GM23248 (cell line): ENCODE measurements around the gene SUSD6. TPM values are rescaled to one million over a fixed set of nuclear protein-coding genes. Genes with fewer than 3 reads are reported as not detected.

Experiments used
- DNase-seq: peaks from one replicate; pipeline ENCODE4 v3.0.0-alpha.2; 2015
- H2AFZ ChIP-seq: fragments of 200-600 bp; sonication (generic); 2 replicates; pipeline ENCODE4 v1.6.1; 2016; ENCODE audit warnings: antibody characterized with exemption
- H3F3A ChIP-seq: fragments of 200-600 bp; sonication (generic); 2 replicates; pipeline ENCODE4 v1.6.1; 2016; ENCODE audit warnings: mild to moderate bottlenecking, antibody characterized with exemption, mixed run types; ENCODE audit not compliant: insufficient read depth
- H3K27ac ChIP-seq: fragments of 200-600 bp; sonication (generic); 2 replicates; pipeline ENCODE4 v1.5.1; 2016; ENCODE audit warnings: mild to moderate bottlenecking
- H3K27me3 ChIP-seq: fragments of 200-600 bp; sonication (generic); replicated peaks from 2 replicates; pipeline ENCODE4 v1.6.1; 2016; ENCODE audit warnings: mild to moderate bottlenecking; ENCODE audit not compliant: insufficient read depth
- H3K36me3 ChIP-seq: fragments of 200-600 bp; sonication (generic); 2 replicates; pipeline ENCODE4 v1.6.1; 2016; ENCODE audit warnings: low read depth, mild to moderate bottlenecking
- H3K4me1 ChIP-seq: fragments of 200-600 bp; sonication (generic); 2 replicates; pipeline ENCODE4 v1.6.1; 2016; ENCODE audit warnings: mild to moderate bottlenecking; ENCODE audit not compliant: insufficient read depth
- H3K4me2 ChIP-seq: fragments of 200-600 bp; sonication (generic); one replicate; pipeline ENCODE4 v1.6.1; 2016; ENCODE audit warnings: mild to moderate bottlenecking; ENCODE audit not compliant: unreplicated experiment
- H3K4me3 ChIP-seq: fragments of 200-600 bp; sonication (generic); 2 replicates; pipeline ENCODE4 v1.5.1; 2016; ENCODE audit warnings: mild to moderate bottlenecking
- H3K79me2 ChIP-seq: fragments of 200-600 bp; sonication (generic); 2 replicates; pipeline ENCODE4 v1.6.1; 2016; ENCODE audit warnings: mild to moderate bottlenecking; ENCODE audit not compliant: insufficient read depth
- H3K9ac ChIP-seq: fragments of 200-600 bp; sonication (generic); 2 replicates; pipeline ENCODE4 v1.6.1; 2016; ENCODE audit warnings: mild to moderate bottlenecking
- H3K9me2 ChIP-seq: fragments of 200-600 bp; sonication (generic); 2 replicates; pipeline ENCODE4 v1.6.1; 2016; ENCODE audit warnings: mixed run types, mild to moderate bottlenecking, moderate library complexity; ENCODE audit not compliant: insufficient read depth
- H3K9me3 ChIP-seq: fragments of 200-600 bp; sonication (generic); one replicate; pipeline ENCODE4 v1.6.1; 2017; ENCODE audit warnings: low read depth
- H4K20me1 ChIP-seq: fragments of 200-600 bp; sonication (generic); 2 replicates; pipeline ENCODE4 v1.6.0; 2016; ENCODE audit not compliant: insufficient read depth
- EZH2 ChIP-seq: fragments of 200-600 bp; sonication (generic); IDR thresholded peaks from 2 replicates; pipeline ENCODE4 v1.6.1; 2018; ENCODE audit warnings: antibody characterized with exemption, mild to moderate bottlenecking; ENCODE audit not compliant: insufficient read depth, poor library complexity, severe bottlenecking
- EZH2phosphoT487 ChIP-seq: fragments of 200-600 bp; sonication (generic); IDR thresholded peaks from 2 replicates; pipeline ENCODE4 v1.6.1; 2018; ENCODE audit warnings: antibody characterized with exemption, moderate library complexity, mild to moderate bottlenecking, low read depth; ENCODE audit not compliant: insufficient read depth
- WGBS, 2 experiments: methylation state at CpG; one replicate each; pipeline ENCODE4 v1.1.6; 2015 to 2017; ENCODE audit warnings: low lambda C conversion rate in 2 of 2, low coverage in 1 of 2; ENCODE audit errors: missing lambda C conversion rate in 2 of 2; 5-methylcytosine and 5-hydroxymethylcytosine counted together
- in situ Hi-C: fragments of 300-500 bp; cut with MboI; formaldehyde crosslinking; loops from 2 replicates; pipeline ENCODE4 v1.15.0; 2020
- polyA plus RNA-seq: library from polyadenylated mRNA; unstranded; fragments of >200 nt; fragmentation: Nextera tagmentation; extraction: Ambion mirVana; gene quantifications from 2 replicates; pipeline ENCODE4 v1.2.1, GENCODE V29; 2016
- total RNA-seq: library from RNA; depleted of rRNA; stranded (reverse); fragments of >200 nt; shearing (Covaris generic); gene quantifications from 2 replicates; pipeline ENCODE4 v1.2.3, GENCODE V29; 2014

Gene SUSD6
- total and polyA plus RNA-seq, 2 experiments from 2014 or later = 12.2 to 24.1 TPM

GRCh38 chr14:69654116-69654515 lies 42.7 kb downstream of the SUSD6 start:
- no peaks in the 10 kb centered on the region for H3K9me2 ChIP-seq
- no peak overlapping the region for H3K4me2 ChIP-seq
- peaks cover 50% of the 10 kb centered on the region for H3K4me1 ChIP-seq
- H3K4me3 ChIP-seq = no peak overlapping the region
- in situ Hi-C loops = no loop called here
- H3K27me3 ChIP-seq = no peaks in the 10 kb centered on the region
- H3K79me2 ChIP-seq = peaks cover 99% of the 10 kb centered on the region
- H4K20me1 ChIP-seq = peaks cover 3% of the 10 kb centered on the region; the same call in 1 of the 2 replicates
- no peaks in the 10 kb centered on the region for H3K36me3 ChIP-seq
- 83 to 84% methylated on average over 3 of the region's 3 CpGs for WGBS, 2 experiments
- no peak overlapping the region for H2AFZ ChIP-seq
- H3K9ac ChIP-seq = no peak overlapping the region
- TF ChIP-seq EZH2phosphoT487 (no peak), EZH2 (no peak)
- no peak for DNase-seq
- peaks cover 7% of the 10 kb centered on the region for H3F3A ChIP-seq
- H3K9me3 ChIP-seq = no peaks in the 10 kb centered on the region
- H3K27ac ChIP-seq = no peak overlapping the region

- Histone ChIP-seq H3K4me3 (0 out of 2 replicates have a peak overlapping the region, but pooled peaks have one; percentile 20), H3K27me3 (no peaks in the 10 kb centered on the region), H3K4me1 (peaks cover 32% of the 10 kb centered on the region), H2AFZ (no peak overlapping the region), H3K79me2 (peaks cover 99% of the 10 kb centered on the region), H3K27ac (peak overlapping the region; percentile 52), H3K9me2 (no peaks in the 10 kb centered on the region), H3K9ac (peak overlapping the region; percentile 36; the same call in 1 of the 2 replicates), H3K36me3 (no peaks in the 10 kb centered on the region), H3K9me3 (no peaks in the 10 kb centered on the region), H3F3A (peaks cover 7% of the 10 kb centered on the region), H3K4me2 (no peak overlapping the region), H4K20me1 (no peaks in the 10 kb centered on the region; the same call in 1 of the 2 replicates)
- in situ Hi-C loops = no loop called here
- peak; percentile 73 for DNase-seq
- 27 to 29% methylated on average over 9 of the region's 9 CpGs for WGBS, 2 experiments
- no peak for TF ChIP-seq EZH2
- TF ChIP-seq EZH2phosphoT487 = no peak
Measured at GRCh38 chr14:69657950-69658355, 46.6 kb downstream of the SUSD6 start.

GRCh38 chr14:69658664-69659261 lies 47.4 kb downstream of the SUSD6 start:
- 88 to 93% methylated on average over 8 of the region's 8 CpGs for WGBS, 2 experiments
- DNase-seq = no peak
- TF ChIP-seq EZH2phosphoT487 = no peak
- TF ChIP-seq EZH2 = no peak

GRCh38 chr14:69660344-69661193 lies 49.2 kb downstream of the SUSD6 start:
- no peak overlapping the region for H3K4me2 ChIP-seq
- whole genome bisulfite sequencing, 2 experiments = 68 to 78% methylated on average over 2 of the region's 2 CpGs
- H3F3A ChIP-seq = peaks cover 20% of the 10 kb centered on the region
- no peak for DNase-seq
- no peak overlapping the region for H3K27ac ChIP-seq
- TF ChIP-seq EZH2phosphoT487 (no peak), EZH2 (no peak)
- no peak overlapping the region for H3K9ac ChIP-seq
- H3K4me3 ChIP-seq = no peak overlapping the region
- no peaks in the 10 kb centered on the region for H3K9me2 ChIP-seq
- H3K36me3 ChIP-seq = no peaks in the 10 kb centered on the region
- H3K9me3 ChIP-seq = no peaks in the 10 kb centered on the region
- H3K79me2 ChIP-seq = peaks cover 98% of the 10 kb centered on the region
- in situ Hi-C loops = no loop called here
- no peaks in the 10 kb centered on the region for H3K27me3 ChIP-seq
- no peak overlapping the region for H2AFZ ChIP-seq
- peaks cover 44% of the 10 kb centered on the region for H3K4me1 ChIP-seq
- no peaks in the 10 kb centered on the region for H4K20me1 ChIP-seq

More at GRCh38 chr14:69658664-69659261, 47.4 kb downstream of the SUSD6 start:
- Histone ChIP-seq H3K4me2 (no peak overlapping the region), H3K27ac (peak overlapping the region; percentile 52), H3K9ac (peak overlapping the region; percentile 36; the same call in 1 of the 2 replicates), H3K36me3 (no peaks in the 10 kb centered on the region), H3K9me3 (no peaks in the 10 kb centered on the region), H3K4me1 (peaks cover 34% of the 10 kb centered on the region), H3K27me3 (no peaks in the 10 kb centered on the region), H3F3A (peaks cover 16% of the 10 kb centered on the region), H2AFZ (no peak overlapping the region), H3K79me2 (peaks cover 98% of the 10 kb centered on the region), H3K4me3 (no peak overlapping the region), H3K9me2 (no peaks in the 10 kb centered on the region), H4K20me1 (no peaks in the 10 kb centered on the region; the same call in 1 of the 2 replicates)
- in situ Hi-C loops = no loop called here
